Measurements from ENCODE around the gene CDK14. TPM values are rescaled to one million over a fixed set of nuclear protein-coding genes. Genes with fewer than 3 reads are reported as not detected.
A peak's percentile ranks its signal among the peaks of the same experiment; 100 is the strongest.

The CDK14 gene
- total RNA-seq, 1 donor from 2014 or later, result 52.3 TPM

GRCh38 chr7:90850471-90850870 lies 254.3 kb downstream of the CDK14 start:
- DNase-seq (ENCODE audit: low spot score), result no peak
- Histone ChIP-seq H3K36me3 (no peaks in the 10 kb centered on the region), H3K27ac (no peak overlapping the region), H3K27me3 (no peaks in the 10 kb centered on the region), H3K9me3 (ENCODE audit: low read depth) (no peaks in the 10 kb centered on the region), H3K9ac (no peak overlapping the region), H4K20me1 (ENCODE audit: low read depth) (no peaks in the 10 kb centered on the region), H2AFZ (replicated peaks) (no peak overlapping the region), H3K4me3 (no peak overlapping the region), H3K79me2 (ENCODE audit: low read depth) (peaks cover 6% of the 10 kb centered on the region), H3K4me2 (no peak overlapping the region), H3K4me1 (peaks cover 13% of the 10 kb centered on the region), H3F3A (ENCODE audit: low read depth) (no peaks in the 10 kb centered on the region)
- H3K27me3 Mint-ChIP-seq (ENCODE audit: insufficient read depth, low read depth), result no peaks in the 10 kb centered on the region
- peaks cover 9% of the 10 kb centered on the region for H3K4me1 Mint-ChIP-seq
- peak overlapping the region; percentile 0 for H3K27ac Mint-ChIP-seq
- H3K9me3 Mint-ChIP-seq, result peaks cover 2% of the 10 kb centered on the region
- no peak overlapping the region for H3K4me3 Mint-ChIP-seq
- TF ChIP-seq, protein P1, sequence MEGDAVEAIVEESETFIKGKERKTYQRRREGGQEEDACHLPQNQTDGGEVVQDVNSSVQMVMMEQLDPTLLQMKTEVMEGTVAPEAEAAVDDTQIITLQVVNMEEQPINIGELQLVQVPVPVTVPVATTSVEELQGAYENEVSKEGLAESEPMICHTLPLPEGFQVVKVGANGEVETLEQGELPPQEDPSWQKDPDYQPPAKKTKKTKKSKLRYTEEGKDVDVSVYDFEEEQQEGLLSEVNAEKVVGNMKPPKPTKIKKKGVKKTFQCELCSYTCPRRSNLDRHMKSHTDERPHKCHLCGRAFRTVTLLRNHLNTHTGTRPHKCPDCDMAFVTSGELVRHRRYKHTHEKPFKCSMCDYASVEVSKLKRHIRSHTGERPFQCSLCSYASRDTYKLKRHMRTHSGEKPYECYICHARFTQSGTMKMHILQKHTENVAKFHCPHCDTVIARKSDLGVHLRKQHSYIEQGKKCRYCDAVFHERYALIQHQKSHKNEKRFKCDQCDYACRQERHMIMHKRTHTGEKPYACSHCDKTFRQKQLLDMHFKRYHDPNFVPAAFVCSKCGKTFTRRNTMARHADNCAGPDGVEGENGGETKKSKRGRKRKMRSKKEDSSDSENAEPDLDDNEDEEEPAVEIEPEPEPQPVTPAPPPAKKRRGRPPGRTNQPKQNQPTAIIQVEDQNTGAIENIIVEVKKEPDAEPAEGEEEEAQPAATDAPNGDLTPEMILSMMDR (IDR thresholded peaks at IDR 0.05), result no peak
- no peak for TF ChIP-seq EZH2phosphoT487 (IDR thresholded peaks at IDR 0.05)
- no peak for TF ChIP-seq EZH2 (IDR thresholded peaks at IDR 0.05)
- H3K36me3 Mint-ChIP-seq, result peaks cover 7% of the 10 kb centered on the region

- Mint-ChIP-seq H3K27me3 (ENCODE audit: insufficient read depth, low read depth) (no peaks in the 10 kb centered on the region), H3K9me3 (peaks cover 2% of the 10 kb centered on the region), H3K27ac (no peak overlapping the region), H3K36me3 (peaks cover 7% of the 10 kb centered on the region), H3K4me3 (no peak overlapping the region), H3K4me1 (peaks cover 14% of the 10 kb centered on the region)
- no peaks in the 10 kb centered on the region for H3F3A ChIP-seq (ENCODE audit: low read depth)
- no peak for DNase-seq (ENCODE audit: low spot score)
- no peaks in the 10 kb centered on the region for H3K9me3 ChIP-seq (ENCODE audit: low read depth)
- no peaks in the 10 kb centered on the region for H3K36me3 ChIP-seq
- H3K9ac ChIP-seq, result no peak overlapping the region
- H3K79me2 ChIP-seq (ENCODE audit: low read depth), result peaks cover 6% of the 10 kb centered on the region
- H2AFZ ChIP-seq (replicated peaks), result no peak overlapping the region
- no peak overlapping the region for H3K4me3 ChIP-seq
- TF ChIP-seq, protein P1 (IDR thresholded peaks at IDR 0.05), result no peak
- no peak for TF ChIP-seq EZH2 (IDR thresholded peaks at IDR 0.05)
- no peak for TF ChIP-seq EZH2phosphoT487 (IDR thresholded peaks at IDR 0.05)
- H3K4me1 ChIP-seq, result peaks cover 21% of the 10 kb centered on the region
- no peaks in the 10 kb centered on the region for H3K27me3 ChIP-seq
- no peak overlapping the region for H3K27ac ChIP-seq
- peaks cover 5% of the 10 kb centered on the region for H4K20me1 ChIP-seq (ENCODE audit: low read depth)
- H3K4me2 ChIP-seq, result no peak overlapping the region
Measured at GRCh38 chr7:90853205-90853604, 257.1 kb downstream of the CDK14 start.

GRCh38 chr7:90856351-90857070 lies 260.4 kb downstream of the CDK14 start:
- no peak overlapping the region for H2AFZ ChIP-seq (replicated peaks)
- Mint-ChIP-seq H3K4me3 (no peak overlapping the region), H3K36me3 (no peaks in the 10 kb centered on the region), H3K27ac (no peak overlapping the region), H3K4me1 (peaks cover 4% of the 10 kb centered on the region), H3K9me3 (no peaks in the 10 kb centered on the region), H3K27me3 (ENCODE audit: insufficient read depth, low read depth) (no peaks in the 10 kb centered on the region)
- H3K9me3 ChIP-seq (ENCODE audit: low read depth), result no peaks in the 10 kb centered on the region
- no peaks in the 10 kb centered on the region for H3K36me3 ChIP-seq
- no peak overlapping the region for H3K27ac ChIP-seq
- TF ChIP-seq, protein P1 (IDR thresholded peaks at IDR 0.05), result no peak
- TF ChIP-seq EZH2phosphoT487 (IDR thresholded peaks at IDR 0.05), result no peak
- no peak for TF ChIP-seq EZH2 (IDR thresholded peaks at IDR 0.05)
- H3F3A ChIP-seq (ENCODE audit: low read depth), result no peaks in the 10 kb centered on the region
- peaks cover 5% of the 10 kb centered on the region for H4K20me1 ChIP-seq (ENCODE audit: low read depth)
- H3K4me2 ChIP-seq, result no peak overlapping the region
- H3K27me3 ChIP-seq, result no peaks in the 10 kb centered on the region
- H3K79me2 ChIP-seq (ENCODE audit: low read depth), result no peaks in the 10 kb centered on the region
- no peak overlapping the region for H3K4me3 ChIP-seq
- H3K9ac ChIP-seq, result no peak overlapping the region
- H3K4me1 ChIP-seq, result peaks cover 8% of the 10 kb centered on the region
- no peak for DNase-seq (ENCODE audit: low spot score)
